PFSK-1 (cell line): ENCODE measurements around the gene MARCHF10.

Source experiments
- FOXP2 ChIP-seq: optimal IDR thresholded peaks from 2 replicates; pipeline ENCODE3; 2011; ENCODE audit warnings: borderline replicate concordance, control low read depth, inconsistent platforms; ENCODE audit not compliant: insufficient read depth; ENCODE audit errors: extremely low read length, extremely low read depth
- POLR2AphosphoS5 ChIP-seq: IDR thresholded peaks from 2 replicates; pipeline ENCODE4 v1.6.1; 2012; ENCODE audit warnings: low read depth, mild to moderate bottlenecking, control low read depth, low read length, moderate library complexity
- TAF1 ChIP-seq: IDR thresholded peaks from 2 replicates; pipeline ENCODE4 v1.6.1; 2012; ENCODE audit warnings: low read length, control low read depth, borderline replicate concordance; ENCODE audit not compliant: insufficient read depth
- TF ChIP-seq, protein P1 (sequence below), 2 experiments: IDR thresholded peaks; 2 replicates each; pipeline versions ENCODE4 v1.6.1 to v1.8.0; 2011 to 2012; ENCODE audit warnings: low read depth in 2 of 2, low read length in 2 of 2, control low read depth in 1 of 2, inconsistent platforms in 1 of 2, mild to moderate bottlenecking in 1 of 2, moderate library complexity in 1 of 2; ENCODE audit not compliant: insufficient read depth in 1 of 2

- TF ChIP-seq POLR2AphosphoS5 (no peak), TAF1 (no peak), FOXP2 (no peak)
- TF ChIP-seq, protein P1, sequence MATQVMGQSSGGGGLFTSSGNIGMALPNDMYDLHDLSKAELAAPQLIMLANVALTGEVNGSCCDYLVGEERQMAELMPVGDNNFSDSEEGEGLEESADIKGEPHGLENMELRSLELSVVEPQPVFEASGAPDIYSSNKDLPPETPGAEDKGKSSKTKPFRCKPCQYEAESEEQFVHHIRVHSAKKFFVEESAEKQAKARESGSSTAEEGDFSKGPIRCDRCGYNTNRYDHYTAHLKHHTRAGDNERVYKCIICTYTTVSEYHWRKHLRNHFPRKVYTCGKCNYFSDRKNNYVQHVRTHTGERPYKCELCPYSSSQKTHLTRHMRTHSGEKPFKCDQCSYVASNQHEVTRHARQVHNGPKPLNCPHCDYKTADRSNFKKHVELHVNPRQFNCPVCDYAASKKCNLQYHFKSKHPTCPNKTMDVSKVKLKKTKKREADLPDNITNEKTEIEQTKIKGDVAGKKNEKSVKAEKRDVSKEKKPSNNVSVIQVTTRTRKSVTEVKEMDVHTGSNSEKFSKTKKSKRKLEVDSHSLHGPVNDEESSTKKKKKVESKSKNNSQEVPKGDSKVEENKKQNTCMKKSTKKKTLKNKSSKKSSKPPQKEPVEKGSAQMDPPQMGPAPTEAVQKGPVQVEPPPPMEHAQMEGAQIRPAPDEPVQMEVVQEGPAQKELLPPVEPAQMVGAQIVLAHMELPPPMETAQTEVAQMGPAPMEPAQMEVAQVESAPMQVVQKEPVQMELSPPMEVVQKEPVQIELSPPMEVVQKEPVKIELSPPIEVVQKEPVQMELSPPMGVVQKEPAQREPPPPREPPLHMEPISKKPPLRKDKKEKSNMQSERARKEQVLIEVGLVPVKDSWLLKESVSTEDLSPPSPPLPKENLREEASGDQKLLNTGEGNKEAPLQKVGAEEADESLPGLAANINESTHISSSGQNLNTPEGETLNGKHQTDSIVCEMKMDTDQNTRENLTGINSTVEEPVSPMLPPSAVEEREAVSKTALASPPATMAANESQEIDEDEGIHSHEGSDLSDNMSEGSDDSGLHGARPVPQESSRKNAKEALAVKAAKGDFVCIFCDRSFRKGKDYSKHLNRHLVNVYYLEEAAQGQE (IDR thresholded peaks at IDR 0.05; ENCODE audit: insufficient read depth in 1 of 2, low read depth in 2 of 2, low read length in 2 of 2), result no peak
These were observed 15.2 kb upstream of the MARCHF10 start for GRCh38 chr17:62823111-62823893.
